Kidney epithelial cell (primary cell): ENCODE data around the gene DLG1. TPM values are rescaled to one million over a fixed set of nuclear protein-coding genes. Genes with fewer than 3 reads are reported as not detected.

Source experiments
- DNase-seq: peaks from one replicate; pipeline ENCODE4 v3.0.0-alpha.2; 2010; ENCODE audit warnings: low read depth
- H3K27me3 ChIP-seq: 2 replicates; pipeline ENCODE4 v1.6.0; 2011; ENCODE audit warnings: low read length; ENCODE audit not compliant: control insufficient read depth, insufficient read depth
- H3K36me3 ChIP-seq: 2 replicates; pipeline ENCODE4 v1.5.1; 2011; ENCODE audit warnings: low read length; ENCODE audit not compliant: control insufficient read depth, insufficient read depth
- H3K4me3 ChIP-seq: 2 replicates; pipeline ENCODE4 v1.5.1; 2011; ENCODE audit warnings: low read depth, mild to moderate bottlenecking, control low read depth, low read length
- CTCF ChIP-seq: IDR thresholded peaks from 2 replicates; pipeline ENCODE4 v1.5.1; 2011; ENCODE audit warnings: mild to moderate bottlenecking, moderate library complexity, low read length, control low read depth, inconsistent platforms; ENCODE audit not compliant: insufficient read depth, poor library complexity, severe bottlenecking
- total RNA-seq: library from RNA; depleted of rRNA; stranded (reverse); fragments of >200 nt; gene quantifications from 2 replicates; pipeline ENCODE4 v1.2.3, GENCODE V29; 2015

The DLG1 gene
- total RNA-seq, 1 donor from 2014 or later = 127 TPM

- Histone ChIP-seq H3K36me3 (no peaks in the 10 kb centered on the region), H3K27me3 (no peaks in the 10 kb centered on the region), H3K4me3 (no peak overlapping the region)
- TF ChIP-seq CTCF = no peak
- no peak for DNase-seq
Observed at GRCh38 chr3:197174927-197175326, 123.5 kb downstream of the DLG1 start.

GRCh38 chr3:197173620-197174019 is 124.8 kb downstream of the DLG1 start:
- Histone ChIP-seq H3K36me3 (no peaks in the 10 kb centered on the region), H3K27me3 (no peaks in the 10 kb centered on the region), H3K4me3 (no peak overlapping the region)
- TF ChIP-seq CTCF = no peak
- no peak for DNase-seq

- no peak overlapping the region for H3K4me3 ChIP-seq
- H3K27me3 ChIP-seq = no peaks in the 10 kb centered on the region
- DNase-seq = no peak
- H3K36me3 ChIP-seq = no peaks in the 10 kb centered on the region
- no peak for TF ChIP-seq CTCF
Observed at GRCh38 chr3:197171481-197172067, 126.8 kb downstream of the DLG1 start.

- DNase-seq = no peak
- Histone ChIP-seq H3K4me3 (no peak overlapping the region), H3K27me3 (no peaks in the 10 kb centered on the region), H3K36me3 (no peaks in the 10 kb centered on the region)
- no peak for TF ChIP-seq CTCF
Observed at GRCh38 chr3:197169028-197169427, 129.4 kb downstream of the DLG1 start.

GRCh38 chr3:197168606-197169005 is 129.8 kb downstream of the DLG1 start:
- Histone ChIP-seq H3K27me3 (no peaks in the 10 kb centered on the region), H3K4me3 (no peak overlapping the region), H3K36me3 (no peaks in the 10 kb centered on the region)
- TF ChIP-seq CTCF = no peak
- DNase-seq = peak; percentile 16

GRCh38 chr3:197168063-197168462 is 130.3 kb downstream of the DLG1 start:
- no peak for TF ChIP-seq CTCF
- Histone ChIP-seq H3K4me3 (no peak overlapping the region), H3K27me3 (no peaks in the 10 kb centered on the region), H3K36me3 (no peaks in the 10 kb centered on the region)
- no peak for DNase-seq
